ENCODE results near the gene HOXA4.

DNA sequence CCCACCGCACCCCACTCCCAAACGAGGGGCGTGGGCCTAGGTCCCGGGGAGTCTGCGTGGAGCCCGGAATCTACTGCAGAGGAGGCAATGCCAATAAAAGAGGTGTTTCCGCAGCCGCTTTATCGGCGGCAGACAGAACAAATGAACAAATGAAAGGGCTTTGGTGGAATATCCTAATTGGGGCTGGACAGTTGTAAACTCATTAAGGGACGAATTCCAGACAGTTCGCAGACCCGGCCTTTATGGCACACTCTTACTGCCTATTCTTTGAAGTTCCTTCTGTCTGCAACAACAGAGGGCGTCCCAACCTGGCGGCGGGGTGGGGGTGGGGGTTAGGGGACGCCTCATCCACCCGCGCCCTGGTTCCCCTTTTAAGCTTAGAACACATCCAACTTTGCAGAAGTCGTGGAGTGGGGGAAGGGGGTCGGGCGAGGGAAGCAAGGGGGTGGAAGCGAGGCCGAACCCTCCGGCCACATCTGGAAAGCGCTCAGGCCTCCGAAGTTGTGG lies 30.7 kb upstream of the HOXA4 start:
- TF ChIP-seq, protein P1, sequence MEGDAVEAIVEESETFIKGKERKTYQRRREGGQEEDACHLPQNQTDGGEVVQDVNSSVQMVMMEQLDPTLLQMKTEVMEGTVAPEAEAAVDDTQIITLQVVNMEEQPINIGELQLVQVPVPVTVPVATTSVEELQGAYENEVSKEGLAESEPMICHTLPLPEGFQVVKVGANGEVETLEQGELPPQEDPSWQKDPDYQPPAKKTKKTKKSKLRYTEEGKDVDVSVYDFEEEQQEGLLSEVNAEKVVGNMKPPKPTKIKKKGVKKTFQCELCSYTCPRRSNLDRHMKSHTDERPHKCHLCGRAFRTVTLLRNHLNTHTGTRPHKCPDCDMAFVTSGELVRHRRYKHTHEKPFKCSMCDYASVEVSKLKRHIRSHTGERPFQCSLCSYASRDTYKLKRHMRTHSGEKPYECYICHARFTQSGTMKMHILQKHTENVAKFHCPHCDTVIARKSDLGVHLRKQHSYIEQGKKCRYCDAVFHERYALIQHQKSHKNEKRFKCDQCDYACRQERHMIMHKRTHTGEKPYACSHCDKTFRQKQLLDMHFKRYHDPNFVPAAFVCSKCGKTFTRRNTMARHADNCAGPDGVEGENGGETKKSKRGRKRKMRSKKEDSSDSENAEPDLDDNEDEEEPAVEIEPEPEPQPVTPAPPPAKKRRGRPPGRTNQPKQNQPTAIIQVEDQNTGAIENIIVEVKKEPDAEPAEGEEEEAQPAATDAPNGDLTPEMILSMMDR (IDR thresholded peaks at IDR 0.05) = no peak
- no peak for TF ChIP-seq POLR2A (IDR thresholded peaks at IDR 0.05)
